Motor neuron (in vitro differentiated cells): ENCODE measurements around the gene TEDDM1. TPM values are rescaled to one million over a fixed set of nuclear protein-coding genes. Genes with fewer than 3 reads are reported as not detected.

Experiments
- ATAC-seq, 8 experiments: fragments of 200-7000 bp; cut with Tn5 transposase; replicated peaks in 6 of 8; 2 replicates each; pipeline ENCODE4 v1.8.0; 2021; ENCODE audit warnings: mild to moderate bottlenecking in 8 of 8, moderate library complexity in 8 of 8
- H3K27ac ChIP-seq, 2 donors: fragments of 250-450 bp; sonication (Bioruptor Pico); 2 replicates each; pipeline ENCODE4 v1.9.0; 2021; ENCODE audit warnings: antibody characterized with exemption in 2 of 2, mild to moderate bottlenecking in 2 of 2, moderate library complexity in 1 of 2
- H3K4me1 ChIP-seq, 2 donors: fragments of 250-450 bp; sonication (Bioruptor Pico); replicated peaks in 1 of 2; 2 replicates each; pipeline ENCODE4 v1.6.1; 2021; ENCODE audit warnings: antibody characterized with exemption in 2 of 2, mild to moderate bottlenecking in 2 of 2, moderate library complexity in 1 of 2
- H3K4me3 ChIP-seq, 5 donors: fragments of 250-450 bp; sonication (Bioruptor Pico); 2 replicates each; pipeline ENCODE4 v1.9.0; 2021; ENCODE audit warnings: antibody characterized with exemption in 5 of 5, mild to moderate bottlenecking in 5 of 5, moderate library complexity in 4 of 5
- WGBS, 10 experiments: fragments of 450-650 bp; shearing (Covaris generic); methylation state at CpG; one replicate each; pipeline ENCODE4 v1.0.0; 2022; 5-methylcytosine and 5-hydroxymethylcytosine counted together
- in situ Hi-C, 9 experiments: fragments of 400-800 bp; cut with MboI; loops; one replicate each; pipeline ENCODE4 v1.15.0; 2021; ENCODE audit warnings: low sequenced_read_pairs in 9 of 9, low pct_unique_long_range_greater_than_20kb in 2 of 9; ENCODE audit not compliant: unreplicated experiment in 9 of 9
- total RNA-seq, 8 experiments: library from RNA; unstranded; fragments of 300-600 nt; gene quantifications; 2 replicates each; pipeline versions ENCODE4 v1.2.3 to v1.2.4, GENCODE V29; 2022

TEDDM1 gene
- total RNA-seq, 8 experiments from 2014 or later = 0.11 to 1.1 (median 0.30) TPM

- in situ Hi-C loops = loop anchor here in 7 of 9 experiments (5.0 to 10.0 kb wide), 4 partner anchors 253 to 913 kb away; partner anchors contain the start of gene CACNA1E (in 1 of the 7)
- peaks cover 2 to 9% of the 10 kb centered on the region in 2 donors for H3K4me1 ChIP-seq
- no peak overlapping the region for H3K27ac ChIP-seq
- H3K4me3 ChIP-seq = no peak overlapping the region
- no peak for ATAC-seq
- WGBS, 10 experiments = 67 to 100% (median 90%) methylated on average over 1 to 8 of the region's 8 CpGs
Observed at GRCh38 chr1:182397653-182398393, 2.6 kb downstream of the TEDDM1 start.

GRCh38 chr1:182395906-182396305 is 4.6 kb downstream of the TEDDM1 start:
- WGBS, 10 experiments = 33 to 100% (median 82%) methylated on average over 1 to 3 of the region's 3 CpGs
- Histone ChIP-seq H3K4me1 (peaks cover 2 to 16% of the 10 kb centered on the region in 2 donors), H3K4me3 (no peak overlapping the region), H3K27ac (no peak overlapping the region)
- in situ Hi-C loops = loop anchor here in 7 of 9 experiments (5.0 to 10.0 kb wide), 4 partner anchors 251 to 911 kb away; partner anchors contain the start of gene CACNA1E (in 1 of the 7)
- ATAC-seq = no peak

GRCh38 chr1:182394055-182394775 is 6.3 kb downstream of the TEDDM1 start:
- H3K4me3 ChIP-seq = no peak overlapping the region
- H3K27ac ChIP-seq = no peak overlapping the region
- no peak for ATAC-seq
- WGBS, 10 experiments = 30 to 100% (median 50%) methylated on average over 1 to 5 of the region's 5 CpGs; no CpG with 5 or more reads in 1 of the 10 experiments
- H3K4me1 ChIP-seq = peaks cover 2 to 16% of the 10 kb centered on the region in 2 donors
- in situ Hi-C loops = loop anchor here in 7 of 9 experiments (10.0 kb wide), 3 partner anchors 249 to 909 kb away; partner anchors contain the start of gene CACNA1E (in 1 of the 7)

GRCh38 chr1:182392050-182393028 is 8.1 kb downstream of the TEDDM1 start:
- H3K27ac ChIP-seq = peak overlapping the region; percentile 92
- 20 to 93% (median 65%) methylated on average over 2 to 19 of the region's 47 CpGs for WGBS, 10 experiments
- in situ Hi-C loops = loop anchor here in 7 of 9 experiments (10.0 kb wide), 3 partner anchors 248 to 908 kb away; partner anchors contain the start of gene CACNA1E (in 1 of the 7)
- ATAC-seq = peak; percentile 5 to 57 (median 29)
- peak overlapping the region; percentile 84 to 98 (median 94) for H3K4me3 ChIP-seq
- peaks cover 7 to 20% of the 10 kb centered on the region in 2 donors for H3K4me1 ChIP-seq

GRCh38 chr1:182391362-182392049 is 9.0 kb downstream of the TEDDM1 start, which contains the start of gene GLUL:
TSS of gene GLUL (minus strand) at chr1:182391790. CDS start at chr1:182388737, 3,053 bp downstream.
- ATAC-seq = peak; percentile 84 to 94 (median 91)
- Histone ChIP-seq H3K27ac (peak within 1 kb of the TSS; percentile 92), H3K4me3 (peak within 1 kb of the TSS; percentile 84 to 98 (median 94)), H3K4me1 (peaks cover 7 to 20% of the 10 kb centered on the region in 2 donors)
- in situ Hi-C loops = loop anchor here in 7 of 9 experiments (10.0 kb wide), 3 partner anchors 247 to 907 kb away; partner anchors contain the start of gene CACNA1E (in 1 of the 7)
- 0 to 2% (median 0%) methylated on average over 1 to 24 of the region's 70 CpGs; no CpG with 5 or more reads in 6 of the 10 experiments for WGBS, 10 experiments

- peak; percentile 1 to 14 (median 6) for ATAC-seq
- WGBS, 10 experiments = 0% methylated on average over 2 to 20 of the region's 35 CpGs; no CpG with 5 or more reads in 7 of the 10 experiments
- Histone ChIP-seq H3K4me3 (peak overlapping the region; percentile 84 to 98 (median 94)), H3K27ac (peak overlapping the region; percentile 82 to 88), H3K4me1 (peaks cover 7 to 20% of the 10 kb centered on the region in 2 donors)
- in situ Hi-C loops = loop anchor here in 7 of 9 experiments (10.0 kb wide), 3 partner anchors 246 to 906 kb away; partner anchors contain the start of gene CACNA1E (in 1 of the 7)
Observed at GRCh38 chr1:182391028-182391361, 9.5 kb downstream of the TEDDM1 start.

GRCh38 chr1:182389619-182390047 is 10.8 kb downstream of the TEDDM1 start:
- peaks cover 7 to 20% of the 10 kb centered on the region in 2 donors for H3K4me1 ChIP-seq
- no peak for ATAC-seq
- in situ Hi-C loops = loop anchor here in 7 of 9 experiments (10.0 kb wide), 3 partner anchors 245 to 905 kb away; partner anchors contain the start of gene CACNA1E (in 1 of the 7)
- 0 to 11% (median 3%) methylated on average over 3 to 13 of the region's 13 CpGs; no CpG with 5 or more reads in 4 of the 10 experiments for WGBS, 10 experiments
- H3K4me3 ChIP-seq = peak overlapping the region; percentile 84 to 98 (median 94)
- no peak overlapping the region for H3K27ac ChIP-seq

- WGBS, 10 experiments = 17 to 100% (median 55%) methylated on average over 1 to 5 of the region's 5 CpGs; no CpG with 5 or more reads in 2 of the 10 experiments
- H3K4me3 ChIP-seq = peak overlapping the region in 4 of 5 donors; percentile 84 to 98 (median 91)
- in situ Hi-C loops = no loop called here
- H3K4me1 ChIP-seq = peaks cover 5 to 11% of the 10 kb centered on the region in 2 donors
- no peak for ATAC-seq
- no peak overlapping the region for H3K27ac ChIP-seq
Observed at GRCh38 chr1:182388392-182389134, 11.9 kb downstream of the TEDDM1 start.

GRCh38 chr1:182387566-182387965 is 12.9 kb downstream of the TEDDM1 start:
- peaks cover 5 to 10% of the 10 kb centered on the region in 2 donors for H3K4me1 ChIP-seq
- ATAC-seq = no peak
- in situ Hi-C loops = no loop called here
- H3K4me3 ChIP-seq = no peak overlapping the region
- no peak overlapping the region for H3K27ac ChIP-seq
- 20 to 100% (median 92%) methylated on average over 1 to 2 of the region's 2 CpGs; no CpG with 5 or more reads in 3 of the 10 experiments for WGBS, 10 experiments

- Histone ChIP-seq H3K4me3 (no peak overlapping the region), H3K27ac (no peak overlapping the region), H3K4me1 (peaks cover 4 to 5% of the 10 kb centered on the region in 2 donors)
- in situ Hi-C loops = no loop called here
- 60 to 100% (median 93%) methylated on average over 2 to 5 of the region's 5 CpGs; no CpG with 5 or more reads in 3 of the 10 experiments for WGBS, 10 experiments
- ATAC-seq = no peak
Observed at GRCh38 chr1:182386980-182387379, 13.5 kb downstream of the TEDDM1 start.
